ENCODE measurements around the gene BMAL1.

BMAL1 gene

DNA sequence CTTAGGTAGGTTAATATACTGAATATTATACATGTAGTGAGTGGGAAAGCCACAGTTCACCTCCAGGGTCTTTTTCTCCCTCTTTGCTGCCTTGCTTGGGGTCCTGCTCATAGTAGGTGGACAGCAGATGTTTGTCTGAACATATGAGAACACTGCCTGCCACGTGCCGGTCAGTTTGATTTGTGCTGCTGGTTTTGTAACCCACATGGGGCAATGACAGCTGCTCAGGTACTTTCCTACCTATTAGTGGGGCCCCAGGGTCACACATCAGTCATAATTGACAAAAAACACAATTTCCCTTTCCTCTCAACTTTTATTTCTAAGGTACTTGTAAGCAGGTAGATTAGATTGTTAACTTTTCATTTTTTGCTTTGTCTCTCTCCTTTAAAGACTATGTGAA is 43.8 kb downstream of the BMAL1 start:
- TF ChIP-seq, protein P1, sequence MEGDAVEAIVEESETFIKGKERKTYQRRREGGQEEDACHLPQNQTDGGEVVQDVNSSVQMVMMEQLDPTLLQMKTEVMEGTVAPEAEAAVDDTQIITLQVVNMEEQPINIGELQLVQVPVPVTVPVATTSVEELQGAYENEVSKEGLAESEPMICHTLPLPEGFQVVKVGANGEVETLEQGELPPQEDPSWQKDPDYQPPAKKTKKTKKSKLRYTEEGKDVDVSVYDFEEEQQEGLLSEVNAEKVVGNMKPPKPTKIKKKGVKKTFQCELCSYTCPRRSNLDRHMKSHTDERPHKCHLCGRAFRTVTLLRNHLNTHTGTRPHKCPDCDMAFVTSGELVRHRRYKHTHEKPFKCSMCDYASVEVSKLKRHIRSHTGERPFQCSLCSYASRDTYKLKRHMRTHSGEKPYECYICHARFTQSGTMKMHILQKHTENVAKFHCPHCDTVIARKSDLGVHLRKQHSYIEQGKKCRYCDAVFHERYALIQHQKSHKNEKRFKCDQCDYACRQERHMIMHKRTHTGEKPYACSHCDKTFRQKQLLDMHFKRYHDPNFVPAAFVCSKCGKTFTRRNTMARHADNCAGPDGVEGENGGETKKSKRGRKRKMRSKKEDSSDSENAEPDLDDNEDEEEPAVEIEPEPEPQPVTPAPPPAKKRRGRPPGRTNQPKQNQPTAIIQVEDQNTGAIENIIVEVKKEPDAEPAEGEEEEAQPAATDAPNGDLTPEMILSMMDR (IDR thresholded peaks at IDR 0.05; ENCODE audit: insufficient read depth, missing control alignments), result no peak
- DNase-seq (ENCODE audit: insufficient read length, low spot score), result no peak
- FAIRE-seq, result no peak

DNA sequence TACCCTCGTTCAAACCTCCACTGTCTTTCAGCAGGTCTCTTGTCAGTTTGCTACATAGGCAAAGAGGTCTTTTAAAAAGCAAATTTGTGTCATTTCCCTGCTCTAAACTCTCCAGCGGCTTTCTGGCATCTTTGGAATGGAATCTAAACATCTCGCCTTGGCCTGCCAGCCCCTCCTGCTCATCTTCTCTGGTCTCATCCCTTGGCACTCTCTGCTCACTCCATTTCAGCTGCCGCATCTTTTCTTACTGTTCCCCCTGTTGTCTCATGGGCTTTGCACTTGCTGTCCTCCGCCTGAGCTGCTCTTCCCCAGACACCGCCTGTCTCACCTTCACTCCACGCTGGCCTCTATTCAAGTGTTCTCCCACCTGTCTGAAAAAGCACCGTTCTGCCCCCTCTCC is 46.6 kb downstream of the BMAL1 start:
- no peak for DNase-seq (ENCODE audit: insufficient read length, low spot score)
- no peak for FAIRE-seq
- TF ChIP-seq, protein P1 (IDR thresholded peaks at IDR 0.05; ENCODE audit: insufficient read depth, missing control alignments), result no peak

DNA sequence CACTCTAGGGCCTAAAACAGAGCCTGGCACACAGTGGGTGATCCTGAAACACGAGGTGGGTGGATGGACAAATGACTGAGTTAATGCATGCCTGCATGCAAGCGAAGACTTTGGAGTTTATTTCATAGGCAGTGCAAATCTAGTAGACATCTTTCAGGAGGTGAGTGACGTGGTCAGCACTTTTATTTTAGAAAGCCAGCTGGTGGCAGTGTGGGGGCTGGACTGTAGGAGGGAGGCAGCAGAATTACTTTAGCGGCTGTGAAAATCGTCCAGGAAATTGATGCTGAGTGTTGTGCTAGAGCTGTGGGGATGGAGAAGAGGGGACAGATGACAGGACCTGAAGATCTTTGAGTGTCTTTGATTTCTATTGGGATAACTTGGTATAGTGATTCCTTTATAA is 47.1 kb downstream of the BMAL1 start:
- no peak for FAIRE-seq

DNA sequence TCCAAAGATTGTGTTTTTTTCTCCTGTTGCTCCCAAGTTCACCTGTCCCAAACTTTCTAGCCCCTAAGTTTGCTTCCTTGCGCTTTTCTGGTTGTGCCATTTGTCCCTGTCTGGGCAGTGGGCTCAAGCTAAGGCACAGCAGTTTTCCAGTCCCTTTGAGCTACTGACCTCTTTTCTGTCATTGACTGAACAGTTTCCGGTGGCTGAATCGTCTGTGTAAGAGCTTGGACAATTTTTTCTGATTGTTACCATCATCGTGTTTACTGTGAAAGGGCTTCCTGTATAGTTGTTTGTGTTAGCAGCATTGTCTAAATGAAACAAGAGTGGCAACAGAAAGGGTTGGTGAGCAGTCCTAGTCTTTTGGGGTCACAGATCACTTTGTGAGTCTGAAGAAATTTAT is 49.8 kb downstream of the BMAL1 start:
- TF ChIP-seq, protein P1 (IDR thresholded peaks at IDR 0.05; ENCODE audit: insufficient read depth, missing control alignments), result no peak
- no peak for DNase-seq (ENCODE audit: insufficient read length, low spot score)
- no peak for FAIRE-seq

More for the DNA sequence above, 47.1 kb downstream of the BMAL1 start:
- DNase-seq (ENCODE audit: insufficient read length, low spot score), result no peak
- TF ChIP-seq, protein P1 (IDR thresholded peaks at IDR 0.05; ENCODE audit: insufficient read depth, missing control alignments), result no peak

DNA sequence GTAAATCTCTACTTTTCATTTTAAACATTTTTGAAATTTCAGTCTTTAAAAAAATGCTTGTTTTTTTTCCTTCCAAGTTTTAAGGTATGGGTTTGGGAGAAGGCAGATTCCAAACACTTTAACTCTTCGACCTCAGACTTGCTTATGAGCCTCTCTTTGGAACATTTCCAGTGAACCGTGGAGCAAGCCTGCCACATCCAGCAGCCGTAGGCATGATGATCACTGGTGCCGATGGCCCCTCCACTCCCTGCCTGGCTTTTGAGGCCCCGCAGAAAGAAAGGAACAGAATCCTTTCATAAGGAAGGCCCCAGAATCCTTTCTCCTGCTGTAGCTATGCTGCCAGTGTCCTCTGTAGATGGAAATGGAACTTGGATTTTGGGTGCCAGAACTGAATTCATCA is 50.7 kb downstream of the BMAL1 start:
- FAIRE-seq, result no peak
- no peak for DNase-seq (ENCODE audit: insufficient read length, low spot score)
- TF ChIP-seq, protein P1 (IDR thresholded peaks at IDR 0.05; ENCODE audit: insufficient read depth, missing control alignments), result no peak

DNA sequence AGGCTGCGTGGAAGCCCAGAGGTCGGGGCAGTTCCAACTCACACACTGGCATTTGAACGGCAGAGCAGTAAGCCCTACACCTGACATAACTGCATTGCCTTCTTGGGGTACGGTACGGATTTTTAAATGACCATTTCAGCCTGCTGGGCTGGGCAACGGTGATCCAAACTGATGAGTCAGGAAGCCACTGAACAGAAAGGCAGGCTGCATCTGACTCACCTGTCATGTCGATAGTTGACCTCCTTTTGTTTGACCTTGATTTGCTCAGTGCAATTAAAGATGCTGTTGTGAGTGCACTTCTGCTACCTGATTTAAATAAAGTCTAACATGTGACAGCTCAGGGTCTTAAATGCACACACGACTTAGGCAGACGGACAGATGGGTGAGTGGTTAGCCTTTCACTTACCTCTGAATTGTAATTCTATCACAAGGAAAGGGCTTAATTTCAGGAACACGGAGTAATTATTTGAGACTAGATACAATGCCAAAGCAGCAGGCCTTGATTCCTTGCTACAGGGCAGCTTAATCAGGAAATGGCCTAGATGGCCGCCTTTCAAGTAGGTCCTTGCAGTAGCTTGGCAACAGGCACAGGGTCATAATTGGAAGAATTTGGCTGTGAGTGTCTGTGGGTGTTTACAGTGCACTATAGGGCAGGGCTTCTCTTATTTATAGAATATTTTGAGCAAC is 52.2 kb downstream of the BMAL1 start:
- FAIRE-seq (no peak), DNase-seq (ENCODE audit: insufficient read length, low spot score) (peak; percentile 18)
- TF ChIP-seq, protein P1 (IDR thresholded peaks at IDR 0.05; ENCODE audit: insufficient read depth, missing control alignments), result no peak

DNA sequence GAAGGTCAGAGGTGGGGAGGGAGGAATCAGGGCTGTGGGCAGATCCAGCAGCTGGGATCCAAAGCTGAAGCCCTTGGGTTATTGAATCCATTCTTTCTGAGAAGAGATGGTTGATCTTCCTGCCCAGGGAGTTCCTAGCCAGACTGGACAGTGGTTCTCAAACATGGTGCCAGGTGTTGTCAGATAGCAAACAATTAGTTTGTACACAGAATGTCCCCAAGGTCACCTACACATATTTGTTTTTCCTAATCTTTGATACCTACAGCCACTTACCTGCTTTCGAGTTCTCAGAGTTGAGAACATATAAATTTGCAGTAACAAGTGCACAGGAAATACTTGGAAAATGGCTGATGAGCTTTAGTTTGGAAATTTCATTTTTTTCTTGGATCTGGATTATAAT is 54.5 kb downstream of the BMAL1 start:
- DNase-seq (ENCODE audit: insufficient read length, low spot score), result no peak
- no peak for FAIRE-seq
- TF ChIP-seq, protein P1 (IDR thresholded peaks at IDR 0.05; ENCODE audit: insufficient read depth, missing control alignments), result no peak

Data from D721Med (cell line).